GM21526 (cell line): ENCODE data around the gene NTN5.

Experiments used
- ATAC-seq: cut with Tn5 transposase; IDR thresholded peaks from one replicate; pipeline ENCODE4 v1.9.1; 2021; ENCODE audit warnings: moderate library complexity; ENCODE audit not compliant: unreplicated experiment, low FRiP score

Gene NTN5

DNA sequence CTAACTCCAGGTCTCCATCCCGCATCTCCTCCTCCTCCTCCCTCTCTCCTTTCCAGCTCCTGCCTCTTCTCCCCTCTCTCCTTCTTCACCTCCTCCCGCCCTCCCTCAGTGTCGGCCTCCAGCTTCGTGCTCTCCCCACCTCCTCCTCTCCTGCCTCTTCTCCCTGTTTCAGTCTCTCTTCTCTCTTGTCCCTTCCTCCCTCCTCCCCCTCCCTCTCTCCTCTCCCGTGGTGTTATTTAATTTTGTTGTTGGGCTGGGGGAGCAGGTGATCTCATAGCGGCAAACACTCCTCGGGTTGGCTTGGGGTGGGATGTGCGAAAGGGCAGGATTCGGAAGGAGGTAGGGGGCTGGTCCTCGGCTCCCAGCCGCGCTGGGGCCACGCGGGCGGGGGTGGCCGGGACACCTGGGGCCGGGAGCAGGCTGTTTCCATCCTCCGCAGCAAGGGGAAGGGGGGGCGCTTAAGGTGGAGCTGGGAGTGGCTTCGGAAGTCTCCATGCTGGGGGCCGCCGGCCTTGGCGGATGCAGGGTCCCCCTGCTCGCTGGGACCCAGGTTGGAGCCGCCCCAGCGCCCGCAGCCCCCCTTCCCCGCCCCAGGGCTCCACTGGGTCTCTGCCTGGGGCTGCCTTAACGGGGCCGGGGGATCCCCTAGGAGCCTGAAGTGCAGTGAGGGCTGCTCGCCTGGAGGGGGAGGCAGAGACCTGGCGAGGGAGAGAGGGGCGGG lies 26.7 kb downstream of the NTN5 start, which contains the start of gene CA11:
TSS of gene CA11 (minus strand) at position 187 of the 721 bp plus-strand sequence. CDS start 555 bp downstream, outside the sequence.
- ATAC-seq: no peak

DNA sequence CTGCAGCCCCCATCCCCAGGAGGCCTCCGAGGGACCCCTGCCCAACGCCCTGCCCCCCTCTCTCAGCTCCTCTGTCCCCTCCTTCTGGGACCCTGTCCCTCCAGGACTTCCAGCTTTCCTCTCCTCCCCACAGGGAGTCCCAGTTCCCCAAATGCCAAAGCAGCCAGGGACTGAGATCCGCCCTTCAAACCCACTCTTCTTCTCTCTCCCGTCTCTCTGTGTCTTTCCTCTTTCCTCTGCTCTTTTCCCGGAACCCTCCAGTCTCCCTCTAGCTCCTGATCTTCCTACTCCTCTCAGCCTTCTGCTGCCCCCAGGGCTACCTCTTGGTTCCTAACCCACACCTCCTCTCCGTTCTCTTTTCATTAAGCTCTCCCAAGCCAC lies 27.2 kb downstream of the NTN5 start:
- no peak for ATAC-seq

DNA sequence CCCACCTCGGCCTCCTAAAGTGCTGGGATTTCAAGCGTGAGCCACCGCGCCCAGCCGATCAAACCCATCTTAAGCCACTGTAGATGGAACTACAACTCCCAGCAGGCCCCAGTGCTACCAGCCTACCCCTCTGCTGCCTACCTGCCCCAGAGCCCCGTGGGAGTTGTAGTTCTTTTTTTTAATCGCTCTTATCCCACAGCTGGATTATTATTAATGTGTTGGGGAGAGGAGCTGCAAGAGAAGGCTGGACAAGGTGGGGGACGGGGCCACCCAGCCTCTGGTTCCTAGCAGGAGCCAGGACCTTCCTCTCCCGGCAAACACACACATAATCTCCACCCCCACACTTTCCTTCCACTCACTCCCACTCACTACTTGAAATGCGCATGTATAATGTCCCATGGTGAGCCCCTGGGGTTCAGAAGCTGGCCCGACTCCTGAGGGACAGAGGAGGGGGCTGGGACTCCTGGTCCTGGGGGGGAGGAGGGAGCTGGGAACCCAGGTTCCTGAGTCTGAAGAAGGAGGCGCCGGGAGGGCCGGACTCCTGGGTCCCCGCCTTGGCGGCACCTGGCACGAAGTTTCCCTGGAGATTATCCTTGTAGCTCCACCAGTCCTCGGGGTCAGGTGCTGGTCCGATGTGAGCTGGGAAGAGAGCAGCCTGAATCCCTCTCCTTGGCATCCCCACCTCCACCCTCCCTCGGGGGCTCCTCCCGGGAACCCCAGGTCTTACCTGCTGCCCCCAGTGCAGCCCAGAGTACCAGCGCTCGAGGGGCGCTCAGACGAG lies 27.8 kb downstream of the NTN5 start:
- peak; percentile 39 for ATAC-seq

DNA sequence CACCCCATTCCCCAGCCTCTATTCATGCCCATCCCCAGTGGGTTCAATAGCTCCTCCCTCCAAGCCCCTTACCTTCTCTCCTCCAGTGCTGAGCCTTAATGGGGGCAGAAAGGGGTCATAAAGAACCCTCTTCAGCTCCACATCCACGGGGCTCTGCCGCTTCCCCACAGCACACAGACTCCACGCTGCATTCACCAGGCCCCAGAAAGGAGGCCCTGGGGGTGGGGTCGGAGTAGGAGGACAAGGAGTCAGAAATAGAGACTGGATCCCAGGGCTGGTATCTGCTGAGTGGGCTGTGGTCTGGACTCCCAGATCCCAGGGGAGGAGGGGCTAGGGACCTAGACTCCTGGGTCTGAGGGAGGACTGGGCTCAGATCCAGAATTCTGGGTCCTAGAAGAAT lies 28.5 kb downstream of the NTN5 start:
- no peak for ATAC-seq

DNA sequence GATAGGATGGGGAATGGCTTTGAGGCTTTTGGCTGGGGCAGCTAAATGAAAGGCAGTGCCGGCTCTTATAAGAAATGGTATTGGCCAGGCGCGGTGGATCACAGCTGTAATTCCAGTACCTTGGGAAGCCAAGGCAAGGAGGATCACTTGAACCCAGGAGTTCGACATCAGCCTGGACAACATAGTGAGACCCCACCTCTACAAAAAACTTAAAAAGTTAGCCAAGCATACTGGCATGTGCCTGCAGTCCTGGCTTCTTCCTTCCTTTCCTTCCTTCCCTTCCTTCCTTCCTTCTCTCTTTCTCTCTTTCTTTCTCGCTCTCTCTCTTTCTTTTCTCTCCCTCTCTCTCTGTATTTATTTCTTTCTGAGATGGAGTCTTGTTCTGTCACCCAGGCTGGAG lies 30.0 kb downstream of the NTN5 start:
- no peak for ATAC-seq

DNA sequence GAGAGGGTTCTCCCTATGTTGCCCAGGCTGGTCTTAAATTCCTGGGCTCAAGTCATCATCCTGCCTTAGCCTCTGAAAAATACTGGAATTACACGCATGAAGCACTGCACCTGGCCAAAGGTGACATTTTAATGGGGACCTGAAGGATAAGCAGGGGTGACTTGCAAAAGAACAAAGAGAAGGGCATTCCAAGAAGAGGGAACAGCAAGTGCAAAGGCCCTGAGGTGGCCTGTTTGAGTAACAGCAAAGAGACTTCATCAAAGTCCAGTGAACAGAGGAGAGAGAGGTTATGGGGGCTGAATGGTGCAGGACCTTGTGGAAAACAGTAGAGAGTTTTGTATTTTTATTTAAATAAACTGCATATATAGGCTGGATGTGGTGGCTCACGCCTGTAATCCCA lies 31.0 kb downstream of the NTN5 start:
- ATAC-seq: no peak

DNA sequence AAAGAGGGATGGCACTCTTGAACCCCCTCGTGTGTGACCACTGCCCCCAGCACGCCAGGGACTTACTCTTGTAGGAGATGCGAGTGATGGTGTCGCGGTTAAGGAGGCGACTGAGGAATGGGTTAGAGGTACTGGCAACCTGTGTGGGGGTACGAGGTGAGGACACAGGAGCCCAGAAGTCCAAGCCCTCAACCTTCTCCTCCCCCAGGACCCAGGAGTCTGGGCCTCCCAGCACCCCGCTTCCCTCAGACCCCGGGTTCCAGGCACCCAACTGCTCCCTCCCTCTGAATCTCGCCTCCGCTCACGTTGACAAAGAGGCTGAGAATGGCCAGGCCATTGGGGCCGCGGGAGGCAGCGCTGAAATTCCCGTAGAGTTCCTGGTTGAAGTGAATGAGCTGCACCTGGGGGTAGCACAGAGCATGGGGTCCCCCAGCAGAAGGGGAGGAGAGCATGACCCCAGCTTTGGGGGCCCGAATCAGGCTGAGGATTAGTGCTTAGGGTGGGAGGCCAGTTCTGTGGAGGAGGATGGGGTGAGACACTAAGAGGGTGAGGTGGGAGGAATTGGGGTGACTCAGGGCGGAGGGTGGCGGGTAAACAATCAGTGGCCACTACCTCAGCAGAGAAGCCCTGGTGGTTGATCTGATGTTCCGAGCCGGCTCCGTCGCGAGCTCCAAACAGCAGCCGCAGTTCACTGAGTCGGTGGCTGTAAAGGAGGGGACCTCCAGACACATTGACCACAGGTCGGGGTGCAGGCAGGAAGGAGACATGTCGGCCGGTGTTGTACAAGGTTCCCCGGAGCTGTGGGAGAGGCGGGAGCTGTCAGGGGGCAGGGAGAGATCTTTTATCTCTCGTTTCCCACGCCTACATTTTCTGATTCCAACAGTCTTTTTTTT lies 33.1 kb downstream of the NTN5 start:
- ATAC-seq: no peak

DNA sequence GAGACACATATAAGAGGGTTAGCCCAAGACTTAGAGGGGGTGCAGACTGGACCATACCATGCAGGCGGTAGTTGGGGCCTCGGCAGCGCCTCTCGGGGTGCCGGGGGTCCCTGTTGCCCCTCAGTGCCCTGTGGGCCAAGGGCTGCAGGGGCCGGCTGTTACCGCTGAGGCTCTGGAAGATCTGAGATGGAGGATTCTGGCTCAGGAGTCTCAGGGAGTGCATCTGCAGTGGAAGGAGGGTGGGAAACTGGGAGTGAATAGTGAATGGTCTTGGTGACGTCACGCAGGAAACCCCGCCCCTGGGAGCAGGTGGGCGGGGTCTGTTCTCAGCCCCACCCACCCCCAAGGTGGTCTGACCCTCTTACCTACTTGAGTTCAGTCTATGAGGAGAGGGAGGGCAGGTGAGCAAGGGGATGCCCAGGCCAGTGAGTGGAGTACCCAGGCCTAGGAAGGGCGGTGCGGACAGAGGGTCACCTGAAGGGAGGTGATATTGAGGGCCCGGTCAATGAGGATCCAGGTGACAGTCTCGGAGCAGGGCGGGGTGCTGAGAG lies 33.9 kb downstream of the NTN5 start:
- ATAC-seq: no peak

DNA sequence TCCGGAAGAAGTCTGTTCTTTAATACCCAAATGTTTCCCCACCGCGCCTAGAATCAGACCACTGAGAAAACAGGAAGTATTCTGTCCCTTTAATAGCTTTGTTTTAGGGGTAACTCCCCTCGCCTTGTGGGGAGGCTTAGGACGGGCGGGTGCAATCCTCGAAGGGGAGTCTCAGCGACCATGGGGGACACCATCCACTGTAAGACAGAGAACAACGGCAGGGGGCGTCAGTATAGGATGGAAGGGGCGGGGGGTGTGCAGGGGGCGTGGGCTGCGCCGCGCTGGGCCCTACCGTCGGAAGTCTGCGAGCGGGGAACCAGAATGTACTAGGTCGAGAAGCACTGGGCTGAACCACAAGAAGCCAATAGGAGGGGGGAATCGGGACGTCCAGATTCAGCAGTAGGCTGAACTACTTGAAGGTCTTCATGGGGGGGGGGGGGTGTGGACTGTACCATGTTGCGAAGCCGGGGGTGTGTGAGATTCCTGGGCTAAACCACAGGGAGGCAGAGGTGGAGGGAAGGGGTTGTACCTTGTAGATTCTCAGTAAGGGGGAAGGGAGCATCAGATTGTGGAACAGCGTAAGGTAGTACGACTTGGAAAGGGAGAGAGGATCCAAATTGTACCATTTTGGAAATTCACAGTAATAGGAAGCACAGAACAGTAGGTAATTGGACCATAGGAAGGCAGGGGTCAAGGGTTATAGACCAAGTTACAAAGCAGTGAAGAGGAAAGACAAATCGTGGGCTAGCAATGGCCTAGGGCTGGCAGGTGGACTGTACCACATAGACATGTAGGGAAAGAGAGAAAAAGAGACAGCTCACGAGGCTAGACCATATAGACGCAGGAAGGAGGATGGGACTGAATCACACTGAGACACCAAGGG lies 34.6 kb downstream of the NTN5 start:
- ATAC-seq: peak; percentile 13

DNA sequence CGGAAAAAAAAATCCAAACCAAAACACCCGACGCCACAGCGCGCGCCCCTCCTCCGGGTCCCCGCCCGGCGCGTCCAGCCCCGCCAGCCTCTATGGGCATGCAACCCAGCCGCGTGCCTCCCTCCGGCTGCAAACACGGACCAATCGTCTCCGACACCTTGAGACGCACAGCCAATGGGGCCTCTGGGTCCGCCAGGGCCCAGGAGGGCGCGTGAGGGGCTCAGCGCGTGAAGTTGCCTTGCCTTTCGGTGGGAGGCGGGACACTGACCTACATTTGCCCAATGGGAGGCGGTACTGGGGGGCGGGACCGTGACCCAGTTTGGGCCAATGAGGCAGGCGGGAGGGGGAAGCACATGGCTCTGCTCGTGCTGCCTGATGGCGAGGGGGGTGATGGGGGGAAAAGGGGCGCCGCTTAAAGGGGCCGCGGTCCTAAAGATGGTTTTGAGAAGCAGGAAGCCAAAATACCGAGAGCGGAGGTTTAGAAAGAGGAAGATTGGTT lies 35.3 kb downstream of the NTN5 start:
- peak; percentile 55 for ATAC-seq

DNA sequence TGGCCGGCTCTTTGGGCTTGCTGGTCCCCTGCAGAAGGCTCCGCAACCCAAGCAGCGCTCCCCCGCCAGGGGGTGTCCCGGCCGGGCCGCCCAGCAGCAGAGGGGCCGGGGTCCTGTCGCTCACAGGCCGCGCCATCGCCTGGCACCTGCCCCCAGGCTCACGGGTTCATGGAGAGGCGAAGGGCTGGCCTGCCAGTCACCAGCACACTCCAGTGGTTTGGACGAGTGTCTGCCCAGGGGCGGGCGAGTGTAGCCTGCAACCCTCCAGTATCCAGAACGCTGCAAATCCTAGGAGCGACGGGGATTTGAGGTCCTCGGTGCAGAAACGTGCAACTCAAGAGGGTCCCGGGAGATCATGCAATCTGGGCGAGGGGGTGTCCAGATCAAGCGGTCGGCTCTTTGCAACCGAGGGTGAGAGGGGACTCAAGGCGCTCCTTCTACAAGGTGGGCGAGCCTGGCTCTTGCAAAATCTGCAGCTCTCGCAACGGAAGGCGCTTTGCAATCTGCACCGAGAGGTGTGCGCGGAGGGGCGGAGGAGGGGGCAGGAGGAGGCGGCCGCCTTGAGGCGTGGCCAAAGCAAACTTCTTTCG lies 35.9 kb downstream of the NTN5 start, which contains the start of gene DBP:
TSS of gene DBP (minus strand) at position 521 of the 590 bp plus-strand sequence. CDS start at position 136, 385 bp downstream.
- peak; percentile 0 for ATAC-seq

DNA sequence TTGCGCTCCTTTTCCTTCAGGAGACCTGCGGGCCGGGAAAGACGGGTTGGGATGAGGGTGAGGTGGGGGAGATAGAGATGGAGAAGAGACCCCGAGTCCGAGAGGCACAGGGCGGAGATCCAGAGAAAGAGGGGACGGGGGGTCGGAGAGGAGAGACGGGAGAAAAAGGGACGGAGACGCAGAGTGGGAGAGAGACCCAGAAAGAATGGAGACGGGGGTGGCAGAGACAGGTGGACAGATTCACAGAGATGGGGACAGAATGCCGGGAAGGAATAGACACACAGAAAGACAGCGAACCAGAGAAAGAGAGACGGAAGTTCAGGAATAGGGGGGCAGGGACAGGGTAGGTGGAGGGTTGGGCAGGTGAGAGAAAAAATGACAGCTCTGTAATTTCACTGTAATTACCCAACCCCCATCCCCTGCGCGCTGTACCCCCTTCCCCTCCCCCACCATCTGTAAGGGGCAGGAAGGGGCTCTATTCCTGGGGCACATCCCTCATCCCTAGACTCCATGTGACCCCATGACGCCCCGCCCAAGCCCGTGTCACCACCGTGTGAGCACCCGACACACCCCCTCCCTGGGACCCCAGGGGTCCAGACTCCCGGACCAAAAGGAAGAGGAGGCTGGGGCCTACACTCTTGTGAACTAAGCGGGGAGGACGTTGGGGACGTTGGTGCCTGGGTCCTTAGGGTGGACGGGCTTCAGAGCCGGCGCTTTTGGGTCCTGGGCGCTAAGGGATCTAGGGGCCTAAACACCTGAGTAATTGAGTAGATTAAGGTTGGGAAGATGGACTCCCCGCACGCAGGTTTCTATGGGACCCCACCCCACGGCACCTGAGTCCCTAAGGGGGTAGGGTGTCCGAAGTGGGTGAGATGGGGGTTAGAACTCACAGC lies 36.6 kb downstream of the NTN5 start:
- no peak for ATAC-seq

DNA sequence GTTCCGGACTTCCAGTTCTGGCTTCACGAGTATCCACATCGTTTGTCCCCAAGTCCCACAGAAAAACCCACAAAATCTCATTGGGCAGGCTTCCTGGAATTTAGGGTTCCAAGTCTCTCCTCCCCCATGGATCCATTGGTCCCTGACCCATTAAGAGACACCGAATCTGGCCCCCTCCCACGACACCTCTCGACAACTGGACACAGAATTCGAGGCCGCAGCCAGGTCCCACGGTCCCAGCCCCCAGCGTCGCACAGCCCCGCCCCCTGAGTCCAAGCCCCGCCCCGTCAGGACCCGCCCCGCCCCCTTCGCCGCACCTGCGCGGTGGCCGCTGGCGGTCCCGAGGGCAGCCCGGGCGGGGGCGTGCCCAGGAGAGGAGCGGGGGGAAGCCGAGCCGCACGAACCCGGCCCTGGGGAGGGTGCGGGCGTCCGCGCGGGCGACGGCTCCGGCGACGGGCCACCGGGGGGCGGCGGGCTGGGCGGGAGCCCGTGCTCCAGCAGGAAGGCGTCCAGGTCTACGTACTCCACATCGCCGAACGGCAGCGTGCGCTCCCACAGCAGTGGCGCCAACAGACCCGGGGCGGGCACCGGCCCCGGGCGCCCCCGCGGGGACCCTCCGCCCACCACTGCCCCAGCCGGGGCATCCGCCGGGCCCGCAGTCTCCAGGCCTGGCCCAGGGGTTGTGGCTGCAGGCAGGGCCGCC lies 37.4 kb downstream of the NTN5 start:
- no peak for ATAC-seq

DNA sequence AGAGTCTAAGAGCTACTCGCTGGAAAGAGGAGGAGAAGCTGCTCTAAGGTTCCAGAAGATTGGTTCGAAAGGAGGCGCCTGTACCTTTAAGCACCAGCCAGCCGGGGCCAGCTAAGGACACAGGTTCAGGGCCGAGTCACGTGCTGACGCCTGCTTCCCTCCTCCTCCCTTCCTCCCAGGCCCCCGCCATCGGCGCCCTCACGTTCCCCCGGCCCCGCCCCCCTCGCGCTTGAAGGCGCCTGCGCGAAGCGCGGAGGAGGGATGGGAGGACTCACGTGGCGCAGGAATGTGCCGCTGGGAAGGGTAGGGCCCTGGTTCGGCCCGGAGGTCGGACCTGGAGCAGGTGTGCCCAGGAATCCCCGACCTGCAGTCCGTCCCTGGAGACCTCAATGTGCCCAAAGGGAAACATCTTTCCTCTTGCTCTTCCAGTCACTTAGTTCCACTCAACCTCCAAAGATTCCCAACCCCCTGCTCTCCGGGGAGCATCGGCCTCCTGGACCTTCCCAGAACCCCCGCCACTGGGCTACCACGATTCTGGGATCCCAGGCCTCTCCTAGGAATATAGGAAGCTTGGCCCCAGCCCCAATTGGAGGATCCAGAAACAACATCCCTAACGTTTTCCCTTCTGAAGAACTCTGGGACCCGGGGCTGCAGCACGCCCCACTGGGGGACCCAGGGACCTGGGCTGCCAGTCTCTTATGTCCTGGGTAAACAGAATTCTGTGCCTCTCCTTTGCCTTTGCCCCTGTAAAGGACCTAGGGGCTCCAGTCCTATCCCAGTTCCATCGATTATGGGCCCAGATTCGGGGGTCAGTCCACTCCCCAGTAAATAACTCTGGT lies 38.2 kb downstream of the NTN5 start:
- peak; percentile 25 for ATAC-seq

DNA sequence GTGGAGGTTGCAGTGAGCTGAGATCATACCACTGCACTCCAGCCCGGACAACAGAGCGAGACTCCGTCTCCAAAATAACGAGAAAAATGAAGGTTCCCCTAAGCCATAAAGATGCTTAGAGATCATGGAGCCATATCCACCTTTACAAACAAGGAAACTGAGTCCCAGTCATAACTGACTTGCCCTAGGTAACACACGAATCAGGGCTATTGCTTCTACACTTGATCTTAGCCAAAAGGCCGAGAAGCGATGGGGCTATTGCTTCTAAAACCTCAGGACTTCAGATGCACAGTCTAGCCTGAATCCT lies 38.8 kb downstream of the NTN5 start:
- no peak for ATAC-seq

DNA sequence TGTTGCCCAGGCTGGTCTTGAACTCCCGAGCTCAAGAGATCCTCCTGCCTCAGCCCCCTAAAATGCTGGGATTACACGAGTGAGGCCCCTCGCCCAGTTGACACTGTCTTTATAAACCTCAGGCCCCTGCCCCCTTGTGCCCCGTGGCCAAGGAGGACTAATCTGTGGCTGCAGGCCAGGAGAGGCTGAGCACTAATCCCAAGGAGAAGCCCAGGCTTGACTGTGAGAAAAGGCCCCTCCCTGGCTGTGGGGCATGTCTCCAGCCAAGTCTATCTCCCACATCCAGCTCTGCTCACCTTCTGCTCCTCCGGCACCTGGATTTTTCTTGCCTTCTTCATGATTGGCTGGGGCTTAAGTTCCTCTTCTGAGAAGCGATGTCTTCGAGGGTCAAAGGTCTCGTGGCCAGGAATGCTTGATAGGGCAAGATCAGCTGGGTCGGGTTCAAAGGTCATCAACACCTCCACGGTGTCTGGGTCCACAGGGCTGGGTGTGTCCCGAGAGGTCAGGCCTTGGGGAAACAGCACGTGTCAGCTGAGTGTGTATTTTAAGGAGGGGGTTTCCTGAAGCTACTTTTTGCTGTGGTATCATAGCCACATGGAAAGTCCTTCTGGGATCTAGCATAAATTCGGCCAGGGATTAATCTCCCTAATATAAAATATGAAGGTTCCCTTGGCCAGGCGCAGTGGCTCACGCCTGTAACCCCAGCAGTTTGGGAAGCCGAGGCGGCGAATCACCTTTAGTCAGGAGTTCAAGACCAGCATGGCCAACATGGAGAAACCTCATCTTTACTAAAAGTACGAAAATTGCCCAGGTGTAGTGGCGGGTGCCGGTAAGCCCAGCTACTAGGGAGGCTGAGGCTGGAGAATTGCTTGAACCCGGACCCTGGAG lies 39.4 kb downstream of the NTN5 start:
- no peak for ATAC-seq
